ENCODE results near the gene TIMM44. TPM values are rescaled to one million over a fixed set of nuclear protein-coding genes. Genes with fewer than 3 reads are reported as not detected.

Gene TIMM44
- total RNA-seq, 1 experiment from 2014 or later = 114 TPM

GRCh38 chr19:7908078-7908699, 35.3 kb downstream of the TIMM44 start:
- Histone ChIP-seq H3K9ac (ENCODE audit: extremely low read depth, insufficient read length, low read length) (no peak overlapping the region), H3K27me3 (ENCODE audit: insufficient read depth, low read length) (no peaks in the 10 kb centered on the region), H3T11ph (ENCODE audit: low read length) (no peak overlapping the region), H3K27ac (ENCODE audit: insufficient read length, low read depth, low read length) (no peak overlapping the region), H3K14ac (ENCODE audit: insufficient read depth, low read length) (no peak overlapping the region), H3K4ac (ENCODE audit: low read depth, low read length) (no peak overlapping the region), H4K91ac (ENCODE audit: insufficient read length, low read depth, low read length) (no peak overlapping the region), H3K56ac (ENCODE audit: insufficient read length, low read depth, low read length) (no peak overlapping the region), H2BK120ac (ENCODE audit: low read depth, low read length, poor library complexity, severe bottlenecking) (no peak overlapping the region), H2AK5ac (ENCODE audit: insufficient read length, low read length) (no peak overlapping the region), H4K8ac (replicated peaks; ENCODE audit: insufficient read length, low read depth, low read length) (no peak overlapping the region), H3K23me2 (ENCODE audit: insufficient read length, low read depth, low read length, poor library complexity, severe bottlenecking) (peaks cover 11% of the 10 kb centered on the region), H3K4me1 (ENCODE audit: insufficient read depth, low read length) (0 out of 2 replicates have a peak, but pooled peaks cover 4% of the 10 kb centered on the region), H2AFZ (ENCODE audit: low read length) (no peak overlapping the region), H3K79me2 (ENCODE audit: insufficient read depth, low read length) (peaks cover 6% of the 10 kb centered on the region; the same call in 1 of the 2 replicates), H2BK20ac (ENCODE audit: low read depth, low read length, poor library complexity, severe bottlenecking) (no peak overlapping the region), H3K79me1 (ENCODE audit: insufficient read depth, low read depth, low read length, poor library complexity, severe bottlenecking) (no peaks in the 10 kb centered on the region), H3K23ac (ENCODE audit: insufficient read length, low read depth, low read length) (no peak overlapping the region), H4K20me1 (ENCODE audit: control insufficient read depth, insufficient read depth, insufficient read length) (no peaks in the 10 kb centered on the region), H3K9me3 (ENCODE audit: control insufficient read depth, low read depth, low read length) (no peaks in the 10 kb centered on the region), H2BK5ac (ENCODE audit: insufficient read length, low read length) (no peak overlapping the region), H3K18ac (ENCODE audit: insufficient read length, low read depth, low read length) (no peak overlapping the region), H3K4me2 (ENCODE audit: insufficient read depth, insufficient read length, low read length) (no peak overlapping the region), H2BK12ac (ENCODE audit: insufficient read length, low read depth, low read length) (no peak overlapping the region), H4K5ac (ENCODE audit: insufficient read length, low read depth, low read length) (no peak overlapping the region), H2BK15ac (ENCODE audit: low read depth, low read length) (no peak overlapping the region)
- Mint-ChIP-seq H3K9me3 (no peaks in the 10 kb centered on the region; a peak in 3 of 5 replicates), H3K27me3 (ENCODE audit: low read depth) (peaks cover 6% of the 10 kb centered on the region), H3K27ac (no peak overlapping the region), H3K4me3 (peak overlapping the region in 1 of 2 experiments; percentile 46; a peak in 2 of 5 replicates), H3K36me3 (ENCODE audit: insufficient read depth in 1 of 3, low read depth in 3 of 3) (peaks cover 18 to 37% (median 36%) of the 10 kb centered on the region in 3 experiments), H3K4me1 (peaks cover 11 to 13% of the 10 kb centered on the region in 2 experiments)
- TF ChIP-seq, protein P1, sequence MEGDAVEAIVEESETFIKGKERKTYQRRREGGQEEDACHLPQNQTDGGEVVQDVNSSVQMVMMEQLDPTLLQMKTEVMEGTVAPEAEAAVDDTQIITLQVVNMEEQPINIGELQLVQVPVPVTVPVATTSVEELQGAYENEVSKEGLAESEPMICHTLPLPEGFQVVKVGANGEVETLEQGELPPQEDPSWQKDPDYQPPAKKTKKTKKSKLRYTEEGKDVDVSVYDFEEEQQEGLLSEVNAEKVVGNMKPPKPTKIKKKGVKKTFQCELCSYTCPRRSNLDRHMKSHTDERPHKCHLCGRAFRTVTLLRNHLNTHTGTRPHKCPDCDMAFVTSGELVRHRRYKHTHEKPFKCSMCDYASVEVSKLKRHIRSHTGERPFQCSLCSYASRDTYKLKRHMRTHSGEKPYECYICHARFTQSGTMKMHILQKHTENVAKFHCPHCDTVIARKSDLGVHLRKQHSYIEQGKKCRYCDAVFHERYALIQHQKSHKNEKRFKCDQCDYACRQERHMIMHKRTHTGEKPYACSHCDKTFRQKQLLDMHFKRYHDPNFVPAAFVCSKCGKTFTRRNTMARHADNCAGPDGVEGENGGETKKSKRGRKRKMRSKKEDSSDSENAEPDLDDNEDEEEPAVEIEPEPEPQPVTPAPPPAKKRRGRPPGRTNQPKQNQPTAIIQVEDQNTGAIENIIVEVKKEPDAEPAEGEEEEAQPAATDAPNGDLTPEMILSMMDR (conservative IDR thresholded peaks at IDR 0.05) = no peak
- no peak for DNase-seq
- no CpG with 5 or more reads among the region's 14 CpGs for WGBS (ENCODE audit: extremely low coverage, insufficient read length, low lambda C conversion rate)
